ENCODE results near the gene MORC1.

The MORC1 gene

GRCh38 chr3:108959017-108959416, 158.9 kb downstream of the MORC1 start:
- TF ChIP-seq CTCF (IDR thresholded peaks at IDR 0.05; ENCODE audit: low read length) = no peak
- TF ChIP-seq EZH2 (IDR thresholded peaks at IDR 0.05; ENCODE audit: borderline replicate concordance, low read length) = no peak

GRCh38 chr3:108953700-108954099, 164.2 kb downstream of the MORC1 start, which contains the start of gene GUCA1C:
Gene GUCA1C, minus strand, starts transcription at chr3:108953879. Its CDS starts 117 bp downstream, at chr3:108953762.
- no peaks in the 10 kb centered on the region for H3F3A ChIP-seq (ENCODE audit: insufficient read depth, low read length)
- H3K9ac ChIP-seq (ENCODE audit: low read length) = no peak within 1 kb of the TSS
- TF ChIP-seq CTCF (IDR thresholded peaks at IDR 0.05; ENCODE audit: low read length) (no peak), EZH2 (IDR thresholded peaks at IDR 0.05; ENCODE audit: borderline replicate concordance, low read length) (no peak)
- H3K27ac ChIP-seq (ENCODE audit: low read depth, low read length, poor library complexity, severe bottlenecking) = no peak within 1 kb of the TSS
- H3K4me3 ChIP-seq (ENCODE audit: low read depth, low read length, poor library complexity, severe bottlenecking) = no peak within 1 kb of the TSS
- no peaks in the 10 kb centered on the region for H3K36me3 ChIP-seq (ENCODE audit: insufficient read depth, low read length)
- H3K9me2 ChIP-seq (ENCODE audit: low read depth, low read length) = no peaks in the 10 kb centered on the region
- no peaks in the 10 kb centered on the region for H3K79me2 ChIP-seq (ENCODE audit: insufficient read depth, low read length)
- no peak within 1 kb of the TSS for H2AFZ ChIP-seq (ENCODE audit: low read length)
- H4K20me1 ChIP-seq (ENCODE audit: insufficient read depth, low read length) = no peaks in the 10 kb centered on the region
- no peaks in the 10 kb centered on the region for H3K4me1 ChIP-seq (ENCODE audit: insufficient read depth, low read length, severe bottlenecking)
- no peak within 1 kb of the TSS for H3K4me2 ChIP-seq (ENCODE audit: low read length)
- H3K9me3 ChIP-seq (ENCODE audit: low read length) = no peaks in the 10 kb centered on the region
- no peaks in the 10 kb centered on the region for H3K27me3 ChIP-seq (ENCODE audit: insufficient read depth, low read length)

More at GRCh38 chr3:108959017-108959416, 158.9 kb downstream of the MORC1 start:
- H3K9me3 ChIP-seq (ENCODE audit: low read length) = no peaks in the 10 kb centered on the region
- H4K20me1 ChIP-seq (ENCODE audit: insufficient read depth, low read length) = no peaks in the 10 kb centered on the region
- H3K4me1 ChIP-seq (ENCODE audit: insufficient read depth, low read length, severe bottlenecking) = no peaks in the 10 kb centered on the region
- no peak overlapping the region for H2AFZ ChIP-seq (ENCODE audit: low read length)
- H3K4me3 ChIP-seq (ENCODE audit: low read depth, low read length, poor library complexity, severe bottlenecking) = no peak overlapping the region
- H3K9me2 ChIP-seq (ENCODE audit: low read depth, low read length) = no peaks in the 10 kb centered on the region
- no peak overlapping the region for H3K27ac ChIP-seq (ENCODE audit: low read depth, low read length, poor library complexity, severe bottlenecking)
- no peaks in the 10 kb centered on the region for H3F3A ChIP-seq (ENCODE audit: insufficient read depth, low read length)
- H3K4me2 ChIP-seq (ENCODE audit: low read length) = no peak overlapping the region
- no peaks in the 10 kb centered on the region for H3K79me2 ChIP-seq (ENCODE audit: insufficient read depth, low read length)
- H3K36me3 ChIP-seq (ENCODE audit: insufficient read depth, low read length) = no peaks in the 10 kb centered on the region
- no peaks in the 10 kb centered on the region for H3K27me3 ChIP-seq (ENCODE audit: insufficient read depth, low read length)
- H3K9ac ChIP-seq (ENCODE audit: low read length) = no peak overlapping the region

- H3K36me3 ChIP-seq (ENCODE audit: insufficient read depth, low read length) = no peaks in the 10 kb centered on the region
- no peaks in the 10 kb centered on the region for H3F3A ChIP-seq (ENCODE audit: insufficient read depth, low read length)
- no peaks in the 10 kb centered on the region for H3K9me3 ChIP-seq (ENCODE audit: low read length)
- H3K27ac ChIP-seq (ENCODE audit: low read depth, low read length, poor library complexity, severe bottlenecking) = no peak overlapping the region
- no peaks in the 10 kb centered on the region for H3K27me3 ChIP-seq (ENCODE audit: insufficient read depth, low read length)
- H3K9ac ChIP-seq (ENCODE audit: low read length) = no peak overlapping the region
- TF ChIP-seq CTCF (IDR thresholded peaks at IDR 0.05; ENCODE audit: low read length) (no peak), EZH2 (IDR thresholded peaks at IDR 0.05; ENCODE audit: borderline replicate concordance, low read length) (no peak)
- H2AFZ ChIP-seq (ENCODE audit: low read length) = no peak overlapping the region
- no peaks in the 10 kb centered on the region for H4K20me1 ChIP-seq (ENCODE audit: insufficient read depth, low read length)
- H3K9me2 ChIP-seq (ENCODE audit: low read depth, low read length) = no peaks in the 10 kb centered on the region
- no peaks in the 10 kb centered on the region for H3K79me2 ChIP-seq (ENCODE audit: insufficient read depth, low read length)
- no peak overlapping the region for H3K4me2 ChIP-seq (ENCODE audit: low read length)
- H3K4me3 ChIP-seq (ENCODE audit: low read depth, low read length, poor library complexity, severe bottlenecking) = no peak overlapping the region
- no peaks in the 10 kb centered on the region for H3K4me1 ChIP-seq (ENCODE audit: insufficient read depth, low read length, severe bottlenecking)
These were observed 164.7 kb downstream of the MORC1 start for GRCh38 chr3:108953210-108953609.

Measured in OCI-LY1 (cell line).